Activated T-cell treated with anti-CD3 and anti-CD28 coated beads, Interleukin-2, amount 50 U/mL, for 4 hours (primary cell): ENCODE results near the gene ERVW-1. TPM values are rescaled to one million over a fixed set of nuclear protein-coding genes. Genes with fewer than 3 reads are reported as not detected.
"Not testable (repeated sequence)": the region's sequence is repeated elsewhere in the genome, so short reads cannot be mapped to it uniquely, and the experiment has no call there.

Source experiments
- ATAC-seq, 2 donors: fragments of 200-7000 bp; cut with Tn5 transposase; one replicate each; pipeline ENCODE4 v1.10.0; 2021
- DNase-seq: peaks from one replicate; pipeline ENCODE4 v3.0.0-alpha.2; 2020
- H3K27me3 Mint-ChIP-seq: one replicate; pipeline ENCODE4 v1.8.0; 2021; ENCODE audit warnings: low read depth, mixed read lengths
- H3K36me3 Mint-ChIP-seq: one replicate; pipeline ENCODE4 v1.8.0; 2022; ENCODE audit warnings: mixed read lengths; ENCODE audit not compliant: insufficient read depth
- H3K4me1 Mint-ChIP-seq: one replicate; pipeline ENCODE4 v1.8.0; 2021; ENCODE audit warnings: low read depth, mixed read lengths
- H3K4me3 Mint-ChIP-seq: one replicate; pipeline ENCODE4 v1.8.0; 2021; ENCODE audit warnings: mild to moderate bottlenecking, moderate library complexity, mixed read lengths
- H3K9me3 Mint-ChIP-seq: one replicate; pipeline ENCODE4 v1.8.0; 2021; ENCODE audit warnings: mixed read lengths
- total RNA-seq, 3 donors: library from RNA; stranded (reverse); gene quantifications; one replicate each; pipeline ENCODE4 v1.2.1, GENCODE V29; 2021

ERVW-1 gene
- total RNA-seq, 3 donors from 2014 or later = not detected

- DNase-seq (no peak), ATAC-seq (no peak)
- H3K4me3 Mint-ChIP-seq = no peak overlapping the region
- peaks cover 11% of the 10 kb centered on the region for H3K36me3 Mint-ChIP-seq
- H3K9me3 Mint-ChIP-seq = no peaks in the 10 kb centered on the region
- H3K4me1 Mint-ChIP-seq = no peaks in the 10 kb centered on the region
- no peaks in the 10 kb centered on the region for H3K27me3 Mint-ChIP-seq
Observed at GRCh38 chr7:92460510-92460909, 17.2 kb downstream of the ERVW-1 start.

DNA sequence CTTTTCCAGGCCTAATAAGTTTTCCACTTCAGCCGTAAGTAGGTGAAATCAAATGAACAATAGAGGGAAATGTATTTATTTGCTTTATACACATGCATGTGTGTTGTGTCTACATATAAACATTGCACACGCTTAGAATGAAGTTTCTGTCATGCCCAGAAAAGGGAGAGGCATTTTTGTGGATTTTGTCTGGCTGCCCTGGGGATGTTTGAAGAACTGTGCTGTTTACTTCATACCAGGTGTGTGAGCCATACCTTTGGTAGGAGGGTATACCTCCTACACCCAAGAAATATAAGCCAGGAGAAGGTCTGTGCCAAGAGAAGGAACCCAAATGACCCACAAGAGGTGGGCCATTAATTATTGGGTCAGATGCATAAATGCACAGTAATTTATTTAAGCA is 17.6 kb downstream of the ERVW-1 start:
- DNase-seq (no peak), ATAC-seq (no peak)
- no peaks in the 10 kb centered on the region for H3K9me3 Mint-ChIP-seq
- H3K4me3 Mint-ChIP-seq = no peak overlapping the region
- H3K4me1 Mint-ChIP-seq = no peaks in the 10 kb centered on the region
- H3K27me3 Mint-ChIP-seq = no peaks in the 10 kb centered on the region
- H3K36me3 Mint-ChIP-seq = peaks cover 11% of the 10 kb centered on the region

- H3K36me3 Mint-ChIP-seq = peaks cover 19% of the 10 kb centered on the region
- H3K27me3 Mint-ChIP-seq = no peaks in the 10 kb centered on the region
- DNase-seq (no peak), ATAC-seq (no peak)
- no peaks in the 10 kb centered on the region for H3K4me1 Mint-ChIP-seq
- no peak overlapping the region for H3K4me3 Mint-ChIP-seq
- no peaks in the 10 kb centered on the region for H3K9me3 Mint-ChIP-seq
Observed at GRCh38 chr7:92456236-92456635, 21.5 kb downstream of the ERVW-1 start.

GRCh38 chr7:92451645-92452044 is 26.1 kb downstream of the ERVW-1 start:
- H3K27me3 Mint-ChIP-seq = no peaks in the 10 kb centered on the region
- peaks cover 23% of the 10 kb centered on the region for H3K36me3 Mint-ChIP-seq
- ATAC-seq (no peak), DNase-seq (no peak)
- no peaks in the 10 kb centered on the region for H3K9me3 Mint-ChIP-seq
- H3K4me3 Mint-ChIP-seq = no peak overlapping the region
- peaks cover 8% of the 10 kb centered on the region for H3K4me1 Mint-ChIP-seq

GRCh38 chr7:92448205-92448747 is 29.5 kb downstream of the ERVW-1 start:
- Mint-ChIP-seq H3K4me1 (peaks cover 10% of the 10 kb centered on the region), H3K36me3 (peaks cover 8% of the 10 kb centered on the region), H3K27me3 (no peaks in the 10 kb centered on the region), H3K4me3 (peak overlapping the region; percentile 85), H3K9me3 (no peaks in the 10 kb centered on the region)
- ATAC-seq (peak; percentile 36 to 46), DNase-seq (peak; percentile 45)

DNA sequence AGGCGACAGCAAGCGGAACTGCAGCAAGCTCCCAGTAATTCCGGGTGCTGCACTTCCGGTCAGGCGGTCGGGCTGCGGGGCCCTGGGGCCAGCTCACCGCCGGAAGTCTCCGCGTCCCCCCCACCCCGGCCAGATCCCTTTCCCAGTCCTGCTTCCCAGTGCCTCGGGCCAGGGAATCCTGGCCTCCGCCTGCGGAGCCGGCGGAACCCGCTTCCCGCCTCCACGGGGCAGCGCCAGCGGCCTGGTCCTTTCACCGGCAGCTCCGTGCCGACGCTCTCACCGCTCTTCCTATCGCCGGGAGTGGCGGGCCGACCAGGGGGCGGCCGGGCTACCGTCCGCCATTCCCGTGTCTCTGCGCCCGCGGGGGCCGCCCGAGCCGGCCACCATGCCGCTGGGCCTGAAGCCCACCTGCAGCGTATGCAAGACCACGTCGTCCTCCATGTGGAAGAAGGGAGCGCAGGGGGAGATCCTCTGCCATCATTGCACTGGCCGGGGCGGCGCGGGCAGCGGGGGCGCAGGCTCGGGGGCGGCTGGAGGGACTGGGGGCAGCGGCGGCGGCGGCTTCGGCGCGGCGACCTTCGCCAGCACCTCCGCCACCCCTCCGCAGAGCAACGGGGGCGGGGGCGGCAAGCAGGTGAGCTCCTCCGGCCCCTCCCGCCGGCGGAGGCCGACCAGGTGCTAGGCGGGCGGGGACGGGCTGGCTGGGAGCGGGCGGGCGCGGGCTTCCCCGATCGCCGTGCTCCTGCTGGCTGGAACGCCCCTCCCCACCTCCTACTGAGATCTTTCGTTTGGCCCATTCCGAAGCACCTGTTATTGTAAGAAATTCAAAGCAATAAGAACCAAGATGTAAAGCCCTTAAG is 30.2 kb downstream of the ERVW-1 start, which contains the start of gene GATAD1:
Gene GATAD1, plus strand, starts transcription at position 138 of the 860 bp plus-strand sequence. Its CDS starts 248 bp downstream, at position 386.
- DNase-seq (peak; percentile 69), ATAC-seq (peak; percentile 84 to 89)
- Mint-ChIP-seq H3K4me1 (peaks cover 10% of the 10 kb centered on the region), H3K27me3 (no peaks in the 10 kb centered on the region), H3K9me3 (no peaks in the 10 kb centered on the region), H3K4me3 (peak within 1 kb of the TSS; percentile 85), H3K36me3 (peaks cover 6% of the 10 kb centered on the region)

DNA sequence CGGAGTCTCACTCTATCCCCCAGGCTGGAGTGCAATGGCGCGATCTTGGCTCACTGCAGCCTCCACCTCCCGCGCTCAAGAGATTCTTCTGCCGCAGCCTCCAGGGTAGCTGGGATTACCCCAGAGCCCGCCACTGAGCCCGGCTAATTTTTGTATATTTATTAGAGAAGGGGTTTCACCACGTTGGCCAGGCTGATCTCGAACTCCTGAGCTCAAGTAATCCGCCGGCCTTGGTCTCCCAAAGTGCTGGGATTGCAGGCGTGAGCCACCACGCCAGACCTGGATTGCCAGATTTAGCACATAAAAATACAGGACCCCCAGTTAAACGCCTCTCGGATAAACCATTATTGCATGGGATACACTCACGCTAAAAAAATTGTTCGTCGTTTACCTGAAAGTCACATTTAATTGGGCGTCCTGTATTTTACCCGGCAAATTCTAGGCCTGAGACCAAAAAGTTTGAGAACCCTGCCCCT is 30.8 kb downstream of the ERVW-1 start:
- H3K27me3 Mint-ChIP-seq = no peaks in the 10 kb centered on the region
- peak overlapping the region; percentile 85 for H3K4me3 Mint-ChIP-seq
- H3K4me1 Mint-ChIP-seq = peaks cover 10% of the 10 kb centered on the region
- H3K9me3 Mint-ChIP-seq = no peaks in the 10 kb centered on the region
- no peak for DNase-seq
- H3K36me3 Mint-ChIP-seq = peaks cover 6% of the 10 kb centered on the region
- no peak for ATAC-seq

DNA sequence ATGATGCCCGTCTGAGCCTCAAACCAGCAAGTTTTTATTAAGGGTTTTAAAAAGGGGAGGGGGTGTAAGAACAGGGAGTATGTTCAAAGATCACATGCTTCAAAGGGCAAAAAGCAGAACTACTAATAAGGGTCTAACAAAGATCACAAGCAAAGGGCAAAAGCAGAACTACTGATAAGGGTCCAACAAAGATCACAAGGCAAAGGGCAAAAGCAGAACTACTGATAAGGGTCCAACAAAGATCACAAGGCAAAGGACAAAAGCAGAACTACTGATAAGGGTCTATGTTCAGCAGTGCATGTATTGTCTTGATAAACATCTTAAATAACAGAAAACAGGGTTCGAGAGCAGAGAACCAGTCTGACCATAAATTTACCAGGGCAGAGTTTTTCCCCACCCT is 35.0 kb downstream of the ERVW-1 start:
- DNase-seq, H3K4me3 Mint-ChIP-seq, H3K36me3 Mint-ChIP-seq, H3K4me1 Mint-ChIP-seq, H3K27me3 Mint-ChIP-seq, ATAC-seq, H3K9me3 Mint-ChIP-seq: not testable (repeated sequence)

- Mint-ChIP-seq H3K36me3 (no peaks in the 10 kb centered on the region), H3K9me3 (no peaks in the 10 kb centered on the region), H3K4me1 (no peaks in the 10 kb centered on the region), H3K27me3 (no peaks in the 10 kb centered on the region), H3K4me3 (no peak overlapping the region)
- ATAC-seq (no peak), DNase-seq (no peak)
Observed at GRCh38 chr7:92437956-92438491, 39.7 kb downstream of the ERVW-1 start.

DNA sequence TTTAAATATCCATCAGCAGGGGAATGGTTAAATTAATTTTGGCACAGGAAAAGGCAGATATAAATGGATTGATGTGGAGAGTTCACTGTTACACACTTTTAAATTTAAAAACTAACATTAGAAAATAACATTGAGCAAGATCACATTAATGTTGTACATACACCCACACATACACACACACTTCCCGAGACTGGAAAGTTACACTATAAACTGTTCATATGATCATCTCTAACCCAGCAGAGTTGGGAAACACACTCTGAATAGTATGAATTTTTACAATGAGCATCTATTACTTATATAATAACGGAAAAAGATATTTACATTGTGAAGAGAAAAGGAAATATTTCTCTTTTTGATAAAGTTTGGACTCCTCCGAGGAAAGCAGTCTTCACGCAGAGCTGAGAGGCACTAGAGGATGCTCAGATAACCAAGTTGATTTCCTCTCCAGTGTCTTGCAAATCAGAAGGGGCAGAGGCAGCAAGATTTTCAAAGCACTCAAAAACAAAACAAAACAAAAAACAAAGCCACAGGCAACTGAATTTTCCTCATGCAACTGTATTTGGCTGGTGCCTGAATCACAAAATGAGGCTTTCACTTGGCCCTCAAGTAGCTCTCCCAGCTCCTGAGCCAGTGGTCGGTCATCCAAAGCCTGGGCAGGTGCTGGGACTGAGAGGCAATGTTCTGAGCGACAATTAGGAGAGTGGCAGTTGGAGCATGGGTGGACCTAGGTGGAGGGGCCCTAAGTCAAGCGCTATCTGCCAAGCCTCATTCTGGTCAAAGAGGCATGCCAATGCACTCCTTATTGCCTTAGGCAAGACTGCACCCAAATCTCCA is 40.9 kb downstream of the ERVW-1 start:
- ATAC-seq (no peak), DNase-seq (no peak)
- no peaks in the 10 kb centered on the region for H3K9me3 Mint-ChIP-seq
- no peaks in the 10 kb centered on the region for H3K36me3 Mint-ChIP-seq
- H3K4me1 Mint-ChIP-seq = no peaks in the 10 kb centered on the region
- H3K27me3 Mint-ChIP-seq = no peaks in the 10 kb centered on the region
- H3K4me3 Mint-ChIP-seq = no peak overlapping the region

DNA sequence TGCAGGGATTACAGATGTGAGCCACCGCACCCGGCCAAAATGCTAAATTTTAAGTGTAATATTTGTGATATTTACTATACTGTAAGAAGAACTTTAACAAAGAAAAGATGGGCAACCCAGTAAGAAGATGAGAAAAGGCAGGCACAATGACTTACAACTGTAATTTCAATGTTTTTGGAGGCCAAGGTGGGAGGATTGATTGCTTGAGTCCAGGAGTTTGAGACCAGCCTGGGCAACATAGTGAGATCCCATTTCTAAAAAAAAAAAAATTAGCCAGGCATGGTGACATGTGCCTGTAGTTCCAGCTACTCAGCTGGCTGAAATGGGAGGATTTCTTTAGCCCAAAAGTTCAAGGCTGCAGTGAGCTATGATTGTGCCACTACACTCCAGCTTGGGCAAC is 42.2 kb downstream of the ERVW-1 start:
- no peak for DNase-seq
- no peaks in the 10 kb centered on the region for H3K36me3 Mint-ChIP-seq
- H3K27me3 Mint-ChIP-seq = no peaks in the 10 kb centered on the region
- no peaks in the 10 kb centered on the region for H3K9me3 Mint-ChIP-seq
- ATAC-seq = no peak
- no peaks in the 10 kb centered on the region for H3K4me1 Mint-ChIP-seq
- H3K4me3 Mint-ChIP-seq = no peak overlapping the region

- no peaks in the 10 kb centered on the region for H3K9me3 Mint-ChIP-seq
- no peak overlapping the region for H3K4me3 Mint-ChIP-seq
- peaks cover 2% of the 10 kb centered on the region for H3K27me3 Mint-ChIP-seq
- H3K4me1 Mint-ChIP-seq = no peaks in the 10 kb centered on the region
- no peaks in the 10 kb centered on the region for H3K36me3 Mint-ChIP-seq
- DNase-seq (no peak), ATAC-seq (no peak)
Observed at GRCh38 chr7:92433019-92433418, 44.7 kb downstream of the ERVW-1 start.

DNA sequence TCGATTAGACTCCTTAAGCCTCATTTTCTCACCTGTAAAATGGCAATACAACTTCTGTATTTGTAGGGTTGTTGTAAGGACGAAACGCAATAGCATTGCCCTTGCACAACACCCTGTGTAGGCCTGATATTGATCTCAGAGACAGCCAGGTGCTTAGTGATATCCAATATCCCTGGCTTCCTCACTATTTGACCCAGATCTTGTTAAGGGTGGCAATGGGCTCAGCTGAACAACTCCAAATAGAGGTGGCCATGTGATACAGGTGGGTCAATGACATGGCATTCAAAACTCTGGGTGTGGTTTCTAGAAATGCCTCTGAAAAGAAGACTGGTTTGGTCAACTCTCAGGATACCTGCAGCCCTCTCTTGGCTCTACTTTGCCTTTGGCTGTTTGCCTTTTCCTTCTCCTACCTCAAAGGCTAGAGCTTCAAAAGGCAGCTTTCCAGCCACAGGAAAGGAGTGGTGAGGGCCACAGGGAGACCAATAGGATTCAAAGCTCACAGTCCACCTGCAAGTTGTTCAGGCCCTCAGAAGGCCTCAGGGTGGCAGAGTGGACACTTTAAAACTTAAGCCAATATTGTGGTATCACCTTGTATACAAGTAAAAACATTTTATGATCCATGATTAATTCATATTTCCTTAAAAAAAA is 45.3 kb downstream of the ERVW-1 start:
- H3K4me1 Mint-ChIP-seq = no peaks in the 10 kb centered on the region
- ATAC-seq = no peak

GRCh38 chr7:92427193-92427592 is 50.6 kb downstream of the ERVW-1 start:
- Mint-ChIP-seq H3K36me3 (no peaks in the 10 kb centered on the region), H3K27me3 (peaks cover 29% of the 10 kb centered on the region), H3K4me3 (no peak overlapping the region), H3K4me1 (peaks cover 13% of the 10 kb centered on the region), H3K9me3 (no peaks in the 10 kb centered on the region)
- no peak for ATAC-seq
- DNase-seq = no peak

More for the DNA sequence above, 45.3 kb downstream of the ERVW-1 start:
- Mint-ChIP-seq H3K27me3 (peaks cover 5% of the 10 kb centered on the region), H3K9me3 (no peaks in the 10 kb centered on the region), H3K4me3 (no peak overlapping the region), H3K36me3 (no peaks in the 10 kb centered on the region)
- no peak for DNase-seq
